GM21528 (cell line): ENCODE measurements around the gene MATK.

Experiments used
- ATAC-seq: cut with Tn5 transposase; IDR thresholded peaks from one replicate; pipeline ENCODE4 v1.9.1; 2021; ENCODE audit warnings: mild to moderate bottlenecking, moderate library complexity; ENCODE audit not compliant: unreplicated experiment, low FRiP score

MATK gene, protein sequence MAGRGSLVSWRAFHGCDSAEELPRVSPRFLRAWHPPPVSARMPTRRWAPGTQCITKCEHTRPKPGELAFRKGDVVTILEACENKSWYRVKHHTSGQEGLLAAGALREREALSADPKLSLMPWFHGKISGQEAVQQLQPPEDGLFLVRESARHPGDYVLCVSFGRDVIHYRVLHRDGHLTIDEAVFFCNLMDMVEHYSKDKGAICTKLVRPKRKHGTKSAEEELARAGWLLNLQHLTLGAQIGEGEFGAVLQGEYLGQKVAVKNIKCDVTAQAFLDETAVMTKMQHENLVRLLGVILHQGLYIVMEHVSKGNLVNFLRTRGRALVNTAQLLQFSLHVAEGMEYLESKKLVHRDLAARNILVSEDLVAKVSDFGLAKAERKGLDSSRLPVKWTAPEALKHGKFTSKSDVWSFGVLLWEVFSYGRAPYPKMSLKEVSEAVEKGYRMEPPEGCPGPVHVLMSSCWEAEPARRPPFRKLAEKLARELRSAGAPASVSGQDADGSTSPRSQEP

GRCh38 chr19:3785938-3786824 is at the start of gene MATK:
Gene MATK (minus strand): TSS chr19:3786381. CDS start chr19:3785135, 1,246 bp downstream.
- no peak for ATAC-seq

DNA sequence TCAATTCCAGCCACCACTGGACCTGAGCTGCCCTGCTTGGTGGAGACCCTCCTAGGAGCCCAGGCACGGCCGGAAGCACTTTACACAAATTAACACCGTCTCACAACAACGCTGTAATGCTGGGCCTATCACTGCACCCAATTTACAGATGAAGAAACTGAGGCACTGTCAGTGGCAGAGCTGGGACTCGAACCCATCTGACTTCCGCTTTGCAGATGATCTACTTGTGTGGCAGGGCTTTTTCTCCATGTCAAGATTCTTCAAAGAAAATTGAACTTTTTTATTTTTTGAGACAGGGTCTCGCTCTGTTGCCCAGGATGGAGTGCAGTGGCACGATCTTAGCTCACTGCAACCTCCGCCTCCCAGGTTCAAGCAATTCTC is 48.9 kb upstream of the MATK start:
- ATAC-seq = no peak

- no peak for ATAC-seq
Observed at GRCh38 chr19:3834349-3835054, 48.3 kb upstream of the MATK start.

DNA sequence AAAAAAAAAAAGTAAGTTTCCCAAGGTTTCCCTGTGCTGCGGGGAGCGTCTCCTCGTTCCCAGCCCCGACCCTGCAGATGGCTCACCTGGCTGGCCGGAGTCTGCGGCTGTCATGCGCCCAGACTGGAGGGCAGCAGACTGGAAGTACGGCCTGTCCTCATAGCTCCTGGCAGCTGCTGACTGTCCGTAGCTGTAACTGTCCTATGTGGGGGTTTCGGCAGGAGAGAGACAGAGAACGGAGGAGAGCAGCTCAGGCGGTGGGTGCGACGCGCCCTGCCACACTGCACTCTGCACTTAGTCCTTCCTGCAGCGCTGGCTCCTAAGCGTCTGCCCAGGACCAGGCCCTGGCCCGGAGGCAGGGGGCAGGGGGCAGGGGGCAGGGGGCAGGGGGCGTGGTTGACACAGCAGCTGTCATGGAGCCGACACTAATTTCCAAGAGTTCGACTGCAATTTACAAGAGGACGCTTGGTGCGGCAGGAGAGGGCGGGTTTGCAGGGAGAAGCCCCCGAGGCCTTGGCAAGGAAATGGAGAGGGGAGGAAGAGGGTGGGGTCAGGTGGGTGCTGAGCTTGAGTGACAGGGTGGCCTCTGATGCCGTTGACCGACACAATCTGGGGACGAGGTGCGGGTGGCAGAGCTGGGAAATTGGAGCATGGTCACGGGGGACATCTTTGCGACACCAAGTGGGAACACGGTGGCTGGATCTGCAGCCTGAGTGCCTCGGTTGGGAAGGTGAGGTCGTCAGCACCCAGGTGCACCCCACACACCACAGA is 47.6 kb upstream of the MATK start:
- ATAC-seq = no peak

- no peak for ATAC-seq
Observed at GRCh38 chr19:3832001-3832400, 45.8 kb upstream of the MATK start.

DNA sequence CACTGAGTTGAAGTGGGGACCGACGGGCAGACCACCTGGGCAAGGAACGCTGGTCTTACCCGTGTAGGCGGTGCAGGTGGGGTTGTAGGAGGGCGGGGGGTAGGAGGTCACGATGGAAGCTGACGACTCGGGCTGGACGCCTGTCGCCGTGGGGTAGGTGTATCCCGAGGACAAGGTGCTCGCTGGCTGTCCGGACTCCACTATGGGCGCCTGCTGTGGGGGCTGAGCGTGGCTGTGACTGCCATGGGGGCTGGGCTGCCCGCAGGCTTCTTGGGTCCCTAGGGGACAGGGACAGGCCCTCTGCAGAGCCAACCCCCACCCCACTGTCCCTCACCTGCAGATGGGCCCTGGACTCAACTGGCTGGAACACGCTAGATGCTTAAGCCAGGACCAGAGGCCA is 45.4 kb upstream of the MATK start:
- no peak for ATAC-seq

- ATAC-seq = no peak
Observed at GRCh38 chr19:3830621-3831589, 44.7 kb upstream of the MATK start.

DNA sequence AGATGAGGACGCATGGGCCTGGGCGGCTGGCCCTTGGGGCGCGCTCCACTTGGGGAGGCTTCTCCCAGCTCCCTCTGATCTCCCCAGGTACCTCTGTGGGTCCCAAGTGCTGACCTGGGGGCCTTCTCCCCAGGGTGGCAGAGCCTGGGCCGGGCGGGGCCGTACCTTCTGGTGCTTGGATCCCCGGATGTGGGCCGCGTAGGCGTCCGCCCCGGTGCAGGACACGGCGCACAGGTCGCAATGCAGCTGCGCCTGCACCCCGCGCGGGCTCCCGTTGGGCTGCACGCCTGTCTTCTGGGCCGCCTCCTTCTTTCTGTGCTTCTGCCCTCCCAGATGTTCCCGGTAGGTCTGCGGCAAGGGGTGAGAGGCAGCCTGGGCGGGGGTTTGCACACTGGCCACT is 41.1 kb upstream of the MATK start:
- no peak for ATAC-seq

- ATAC-seq = no peak
Observed at GRCh38 chr19:3826163-3826562, 40.0 kb upstream of the MATK start.

- no peak for ATAC-seq
Observed at GRCh38 chr19:3825286-3825956, 39.2 kb upstream of the MATK start.

DNA sequence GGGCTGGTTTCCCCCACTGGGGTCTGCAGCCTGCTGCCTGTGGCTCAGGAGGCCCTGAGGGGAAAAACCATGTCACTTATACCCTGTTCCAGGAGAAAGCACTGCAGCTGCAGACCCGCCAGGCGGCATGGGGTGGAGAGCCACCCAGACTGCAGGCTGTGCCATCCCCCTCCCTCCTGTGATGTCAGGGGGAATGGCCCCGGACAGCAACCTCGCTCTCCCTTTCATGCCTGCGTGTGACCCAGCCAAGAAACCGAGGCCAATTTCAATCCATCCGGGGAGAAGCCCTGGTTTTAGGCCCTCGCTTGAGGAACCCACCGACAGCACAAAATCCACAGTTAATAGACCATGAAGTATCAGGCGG is 37.2 kb upstream of the MATK start:
- ATAC-seq = no peak

- ATAC-seq = no peak
Observed at GRCh38 chr19:3822683-3823349, 36.6 kb upstream of the MATK start.

GRCh38 chr19:3821857-3822364 is 35.7 kb upstream of the MATK start:
- no peak for ATAC-seq

GRCh38 chr19:3821156-3821555 is 35.0 kb upstream of the MATK start:
- no peak for ATAC-seq

GRCh38 chr19:3819989-3820388 is 33.8 kb upstream of the MATK start:
- no peak for ATAC-seq

DNA sequence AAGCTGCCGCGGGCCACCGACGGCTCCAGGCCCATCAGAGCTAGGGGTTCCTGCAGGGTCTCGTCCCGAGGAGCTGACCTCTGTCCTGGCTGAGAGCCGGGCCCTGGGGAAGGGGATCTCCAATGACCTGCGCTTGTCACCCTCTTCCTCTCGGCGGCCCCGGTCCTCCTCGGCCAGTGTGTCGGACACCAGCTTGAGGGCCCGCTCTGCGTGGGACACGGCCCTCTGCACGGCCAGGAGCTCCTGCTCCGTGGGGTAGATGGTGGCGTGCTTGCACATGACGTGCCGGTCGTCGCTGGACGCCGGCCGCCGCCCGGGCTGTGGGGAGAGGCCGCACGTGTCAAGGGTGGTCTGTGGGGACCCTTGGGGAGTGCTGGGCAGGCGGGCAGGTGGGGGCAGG is 32.7 kb upstream of the MATK start:
- no peak for ATAC-seq

DNA sequence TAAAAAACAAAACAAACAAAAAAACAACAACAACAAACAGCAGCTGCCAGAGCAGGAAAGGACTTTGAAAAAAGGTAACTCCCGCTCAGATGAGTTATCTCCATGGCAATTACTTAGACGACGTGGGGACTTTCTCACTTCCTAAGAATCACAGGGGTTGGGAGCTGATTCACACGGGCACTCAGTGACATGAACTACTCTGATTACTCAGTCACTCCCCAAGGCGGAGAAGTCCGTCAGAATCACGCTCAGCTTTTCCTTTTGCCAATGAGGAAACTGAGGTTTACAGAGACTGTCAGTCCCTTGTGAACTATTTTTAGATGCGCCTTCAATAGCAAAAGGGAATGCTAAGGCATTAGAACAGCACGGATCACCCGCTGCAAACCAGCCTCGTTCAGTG is 32.3 kb upstream of the MATK start:
- ATAC-seq = no peak

DNA sequence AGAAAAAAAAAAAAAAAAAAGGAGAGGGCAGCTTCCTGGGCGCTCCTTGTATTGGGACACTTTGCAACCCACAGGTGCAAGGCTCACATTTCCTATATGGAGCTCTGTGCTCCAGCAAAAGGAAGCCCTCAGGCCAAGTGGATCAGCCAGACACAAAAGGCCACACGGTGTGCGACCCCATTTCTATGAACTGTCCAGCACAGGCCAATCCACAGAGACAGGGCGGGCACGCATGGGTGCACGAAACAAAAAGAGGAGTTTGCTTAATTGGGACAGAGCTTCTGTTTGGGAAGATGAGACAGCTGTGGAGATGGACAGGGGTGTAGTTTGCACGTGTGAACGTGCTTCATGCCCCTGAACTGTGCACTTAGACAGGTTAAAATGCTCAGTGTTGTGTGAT is 31.6 kb upstream of the MATK start:
- no peak for ATAC-seq
